GM19328 (cell line): ENCODE data around the gene PMEPA1.
A peak's percentile ranks its signal among the peaks of the same experiment; 100 is the strongest.
"Not testable (repeated sequence)": the region's sequence is repeated elsewhere in the genome, so short reads cannot be mapped to it uniquely, and the experiment has no call there.

ENCODE experiments used
- ATAC-seq: cut with Tn5 transposase; IDR thresholded peaks from one replicate; pipeline ENCODE4 v1.9.1; 2021; ENCODE audit warnings: mild to moderate bottlenecking, moderate library complexity; ENCODE audit not compliant: unreplicated experiment

The PMEPA1 gene

GRCh38 chr20:57654363-57654997 lies 55.3 kb downstream of the PMEPA1 start:
- ATAC-seq: peak; percentile 60

GRCh38 chr20:57653910-57654309 lies 55.9 kb downstream of the PMEPA1 start:
- ATAC-seq: no peak

GRCh38 chr20:57653546-57653900 lies 56.3 kb downstream of the PMEPA1 start:
- no peak for ATAC-seq

- ATAC-seq: no peak
These were observed 56.9 kb downstream of the PMEPA1 start for GRCh38 chr20:57652606-57653545.

GRCh38 chr20:57651881-57652605 lies 57.8 kb downstream of the PMEPA1 start:
- no peak for ATAC-seq

- no peak for ATAC-seq
These were observed 58.9 kb downstream of the PMEPA1 start for GRCh38 chr20:57650756-57651483.

GRCh38 chr20:57650266-57650665 lies 59.5 kb downstream of the PMEPA1 start:
- no peak for ATAC-seq

- ATAC-seq: no peak
These were observed 60.2 kb downstream of the PMEPA1 start for GRCh38 chr20:57649617-57650015.

GRCh38 chr20:57648878-57649616 lies 60.8 kb downstream of the PMEPA1 start:
- ATAC-seq: no peak

- no peak for ATAC-seq
These were observed 61.7 kb downstream of the PMEPA1 start for GRCh38 chr20:57647933-57648785.

GRCh38 chr20:57647006-57647932 lies 62.5 kb downstream of the PMEPA1 start:
- no peak for ATAC-seq

- ATAC-seq: no peak
These were observed 70.9 kb downstream of the PMEPA1 start for GRCh38 chr20:57638895-57639236.

GRCh38 chr20:57638173-57638894 lies 71.5 kb downstream of the PMEPA1 start:
- ATAC-seq: no peak

- ATAC-seq: no peak
These were observed 75.8 kb downstream of the PMEPA1 start for GRCh38 chr20:57633945-57634491.

GRCh38 chr20:57632286-57632685 lies 77.5 kb downstream of the PMEPA1 start:
- ATAC-seq: no peak

- ATAC-seq: no peak
These were observed 79.8 kb downstream of the PMEPA1 start for GRCh38 chr20:57630061-57630460.

GRCh38 chr20:57629491-57629901 lies 80.3 kb downstream of the PMEPA1 start:
- not testable (repeated sequence) for ATAC-seq
